ENCODE data around the gene CCDC40.

DNA sequence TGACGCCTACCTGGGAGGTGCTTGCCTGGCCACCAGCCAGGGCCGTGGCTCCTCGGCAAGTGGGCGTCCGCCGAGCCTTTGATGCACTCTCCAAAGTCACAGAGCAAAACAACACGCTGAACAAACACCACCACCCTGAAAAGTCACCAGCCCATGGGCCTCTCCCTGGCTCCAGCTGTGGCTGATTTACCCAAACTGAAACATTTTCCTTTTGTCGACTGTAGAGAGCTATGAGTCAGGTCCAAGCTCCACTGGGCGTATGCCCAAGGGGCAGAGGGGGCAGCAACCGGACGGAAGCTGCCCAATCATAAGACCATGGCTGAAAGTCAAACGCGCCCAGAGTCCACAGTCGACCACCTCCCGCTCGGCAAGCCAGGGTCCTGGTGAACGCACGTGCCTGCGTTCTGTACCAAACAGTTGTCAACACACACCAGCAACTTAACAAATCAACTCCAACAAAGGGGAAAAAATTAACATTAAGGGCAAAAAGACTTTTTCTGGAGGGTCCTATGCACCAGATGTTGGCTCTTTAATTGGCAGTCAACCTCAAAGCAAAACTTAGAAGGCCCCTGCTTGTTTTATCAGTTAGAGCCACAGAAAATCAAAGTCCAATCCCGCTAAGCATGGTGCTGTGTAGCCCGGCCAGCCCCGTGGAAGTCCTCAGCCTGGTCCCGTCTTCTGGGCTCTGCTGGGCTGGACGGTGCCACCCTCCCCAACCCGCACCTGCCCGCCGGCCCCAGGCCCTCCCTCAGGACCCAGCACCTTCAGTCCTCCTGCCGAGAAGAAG lies 48.1 kb upstream of the CCDC40 start:
- TF ChIP-seq CTCF (IDR thresholded peaks at IDR 0.05) (no peak), POLR2A (IDR thresholded peaks at IDR 0.05) (peak in 1 of 2 donors; percentile 50)

All from adrenal gland (tissue), 5 donors.